HuH-7 (cell line): ENCODE measurements around the gene NRL.
"Not testable (repeated sequence)": the region's sequence is repeated elsewhere in the genome, so short reads cannot be mapped to it uniquely, and the experiment has no call there.

Experiments used
- DNase-seq: peaks from one replicate; pipeline ENCODE4 v3.0.0; 2011; ENCODE audit warnings: low spot score

NRL gene

GRCh38 chr14:24051789-24052655 is 62.7 kb downstream of the NRL start, which contains the start of gene CARMIL3:
Gene CARMIL3, plus strand, starts transcription at chr14:24052009. Its CDS starts 145 bp downstream, at chr14:24052154.
- peak; percentile 82 for DNase-seq

- peak; percentile 17 for DNase-seq
Observed at GRCh38 chr14:24051176-24051788, 63.5 kb downstream of the NRL start.

GRCh38 chr14:24050753-24051152 is 64.0 kb downstream of the NRL start:
- DNase-seq, result not testable (repeated sequence)

- DNase-seq, result not testable (repeated sequence)
Observed at GRCh38 chr14:24049002-24049401, 65.7 kb downstream of the NRL start.

- no peak for DNase-seq
Observed at GRCh38 chr14:24042746-24043145, 72.0 kb downstream of the NRL start.

- no peak for DNase-seq
Observed at GRCh38 chr14:24040692-24041091, 74.1 kb downstream of the NRL start.

- no peak for DNase-seq
Observed at GRCh38 chr14:24038686-24039085, 76.1 kb downstream of the NRL start.

- no peak for DNase-seq
Observed at GRCh38 chr14:24037658-24038037, 77.1 kb downstream of the NRL start.

- DNase-seq, result not testable (repeated sequence)
Observed at GRCh38 chr14:24036963-24037657, 77.6 kb downstream of the NRL start.

GRCh38 chr14:24036169-24036962 is 78.4 kb downstream of the NRL start:
- DNase-seq, result peak; percentile 79

- DNase-seq, result not testable (repeated sequence)
Observed at GRCh38 chr14:24035769-24036168, 79.0 kb downstream of the NRL start.

GRCh38 chr14:24032727-24033418 is 81.9 kb downstream of the NRL start:
- DNase-seq, result no peak

GRCh38 chr14:24031331-24031730 is 83.4 kb downstream of the NRL start:
- not testable (repeated sequence) for DNase-seq

GRCh38 chr14:24029687-24030086 is 85.1 kb downstream of the NRL start:
- not testable (repeated sequence) for DNase-seq
